H1 (cell line): ENCODE data around the gene TMC4. TPM values are rescaled to one million over a fixed set of nuclear protein-coding genes. Genes with fewer than 3 reads are reported as not detected.

Experiments
- FOSL1 ChIP-seq: IDR thresholded peaks from 2 replicates; pipeline ENCODE4 v1.6.1; 2011; ENCODE audit warnings: mild to moderate bottlenecking, low read depth, low read length, moderate library complexity; ENCODE audit not compliant: insufficient read depth
- KDM5A ChIP-seq: fragments of 200-600 bp; IDR thresholded peaks from 2 replicates; pipeline ENCODE4 v1.7.1; 2012; ENCODE audit warnings: mild to moderate bottlenecking, low read length, inconsistent platforms, mixed read lengths
- TAF7 ChIP-seq: optimal IDR thresholded peaks from 2 replicates; pipeline ENCODE3; 2011; ENCODE audit warnings: low read depth, mild to moderate bottlenecking, inconsistent platforms, low read length, moderate library complexity, borderline replicate concordance
- polyA plus RNA-seq, 7 experiments: library from polyadenylated mRNA; depleted of rRNA in 3 of 7; stranded (reverse) in 5 of 7; unstranded in 2 of 7; fragments of >200 nt in 5 of 7; fragments of 200-250 nt in 2 of 7; gene quantifications; 1 replicate in 5 of 7; 2 replicates in 1 of 7; 4 replicates in 1 of 7; pipeline versions ENCODE4 v1.2.1 to v1.2.3, GENCODE V29; 2011 to 2013; ENCODE audit warnings: missing spikeins in 2 of 7, mixed read lengths in 2 of 7
- total RNA-seq: library from RNA; stranded (reverse); fragmentation: NEBNext Ultra II Directional; extraction: Animal tissue kit (Norgen Biotek cat#: 25700); gene quantifications from 2 replicates; pipeline ENCODE4 v1.2.1, GENCODE V29; 2021

TMC4 gene
- total and polyA plus RNA-seq, 2 of the 8 experiments (the other 6 are each of a cell fraction or from before 2014, with no cell fraction given) = 5.5 to 6.3 TPM

- TF ChIP-seq FOSL1 (no peak), TAF7 (no peak), KDM5A (no peak)
Observed at GRCh38 chr19:54145541-54146158, 27.3 kb downstream of the TMC4 start (continued).
